Peyer's patch (tissue), 4 donors: Measurements from ENCODE around the gene HOXA5. TPM values are rescaled to one million over a fixed set of nuclear protein-coding genes. Genes with fewer than 3 reads are reported as not detected.
A peak's percentile ranks its signal among the peaks of the same experiment; 100 is the strongest.

Experiments
- DNase-seq, 3 donors: peaks; one replicate each; pipeline ENCODE4 v3.0.0-alpha.2; 2017 to 2019
- H3K27ac ChIP-seq, 4 donors: fragments of 200-600 bp; sonication (generic); one replicate each; pipeline ENCODE4 v1.5.1; 2016 to 2019
- H3K27me3 ChIP-seq, 2 donors: fragments of 200-600 bp; sonication (generic); one replicate each; pipeline ENCODE4 v1.5.1; 2019
- H3K36me3 ChIP-seq, 3 donors: fragments of 200-600 bp; sonication (generic); one replicate each; pipeline ENCODE4 v1.5.1; 2016 to 2019
- H3K4me1 ChIP-seq, 4 donors: fragments of 200-600 bp; sonication (generic); one replicate each; pipeline ENCODE4 v1.5.1; 2016 to 2019
- H3K4me3 ChIP-seq, 4 donors: fragments of 200-600 bp; sonication (generic); 1 replicate in 3 of 4; 2 replicates in 1 of 4; pipeline ENCODE4 v1.5.1; 2016 to 2019; ENCODE audit warnings: mild to moderate bottlenecking in 1 of 4
- H3K9me3 ChIP-seq, 4 donors: fragments of 200-600 bp; sonication (generic); one replicate each; pipeline ENCODE4 v1.5.1; 2016 to 2019; ENCODE audit warnings: mild to moderate bottlenecking in 1 of 4
- POLR2A ChIP-seq, 2 donors: fragments of 450-650 bp; IDR thresholded peaks; one replicate each; pipeline ENCODE4 v1.5.1; 2017; ENCODE audit warnings: antibody characterized with exemption in 2 of 2, mild to moderate bottlenecking in 2 of 2, moderate library complexity in 2 of 2
- total RNA-seq, 4 donors: library from RNA; depleted of rRNA; stranded (reverse); fragments of >200 nt; gene quantifications; one replicate each; pipeline ENCODE4 v1.1.0, GENCODE V29; 2016
- TF ChIP-seq, protein P1 (sequence below), 6 experiments: fragments of 450-650 bp in 4 of 6; fragments of 200-600 bp in 2 of 6; sonication (generic) in 1 of 6; IDR thresholded peaks; one replicate each; pipeline ENCODE4 v1.5.1; 2017 to 2019; ENCODE audit warnings: antibody characterized with exemption in 6 of 6, mild to moderate bottlenecking in 3 of 6, moderate library complexity in 1 of 6

The HOXA5 gene
- total RNA-seq, 4 donors from 2014 or later = 8.3 to 24.3 (median 20.1) TPM

DNA sequence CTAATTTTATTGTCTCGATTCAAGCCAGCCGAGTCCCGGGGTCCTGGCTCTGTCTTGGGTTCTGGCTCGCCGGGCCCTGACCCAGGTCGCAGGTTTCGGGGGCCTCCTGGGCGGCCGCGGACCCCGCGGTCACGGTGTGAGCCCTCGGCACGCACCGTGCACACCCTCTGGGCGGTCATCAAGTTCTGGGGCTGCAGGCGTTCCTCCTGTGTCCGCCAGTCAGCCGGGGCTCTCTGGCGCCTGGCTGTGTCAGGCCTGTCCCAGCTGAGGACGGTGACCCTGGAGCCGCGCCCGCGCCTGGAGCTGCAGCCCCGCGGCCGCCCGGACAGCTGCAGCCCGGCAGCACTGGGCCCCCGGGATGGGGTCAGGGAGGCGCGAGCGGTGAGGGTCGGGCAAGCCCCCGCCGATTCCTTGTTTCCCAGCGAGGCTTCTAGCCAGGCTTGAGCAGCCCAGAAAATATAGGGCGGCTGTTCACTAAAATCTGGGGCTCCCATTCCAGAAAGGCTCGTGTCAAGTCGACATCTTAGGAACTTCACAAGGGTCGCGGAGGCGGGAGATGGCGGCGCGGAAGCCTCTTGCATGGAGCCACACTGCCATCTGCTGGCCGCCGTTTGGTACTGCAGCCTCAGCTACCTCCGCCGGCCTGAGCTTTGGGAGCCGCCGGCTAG is 17.2 kb upstream of the HOXA5 start:
- Histone ChIP-seq H3K9me3 (peaks cover 0 to 11% (median 0%) of the 10 kb centered on the region in 4 donors), H3K4me1 (peaks cover 0 to 39% (median 9%) of the 10 kb centered on the region in 4 donors), H3K27me3 (no peaks in the 10 kb centered on the region), H3K36me3 (no peaks in the 10 kb centered on the region), H3K4me3 (peak overlapping the region; percentile 53 to 81 (median 70)), H3K27ac (peak overlapping the region; percentile 55 to 93 (median 84))
- DNase-seq = peak; percentile 91 to 96 (median 95)
- TF ChIP-seq, protein P1, sequence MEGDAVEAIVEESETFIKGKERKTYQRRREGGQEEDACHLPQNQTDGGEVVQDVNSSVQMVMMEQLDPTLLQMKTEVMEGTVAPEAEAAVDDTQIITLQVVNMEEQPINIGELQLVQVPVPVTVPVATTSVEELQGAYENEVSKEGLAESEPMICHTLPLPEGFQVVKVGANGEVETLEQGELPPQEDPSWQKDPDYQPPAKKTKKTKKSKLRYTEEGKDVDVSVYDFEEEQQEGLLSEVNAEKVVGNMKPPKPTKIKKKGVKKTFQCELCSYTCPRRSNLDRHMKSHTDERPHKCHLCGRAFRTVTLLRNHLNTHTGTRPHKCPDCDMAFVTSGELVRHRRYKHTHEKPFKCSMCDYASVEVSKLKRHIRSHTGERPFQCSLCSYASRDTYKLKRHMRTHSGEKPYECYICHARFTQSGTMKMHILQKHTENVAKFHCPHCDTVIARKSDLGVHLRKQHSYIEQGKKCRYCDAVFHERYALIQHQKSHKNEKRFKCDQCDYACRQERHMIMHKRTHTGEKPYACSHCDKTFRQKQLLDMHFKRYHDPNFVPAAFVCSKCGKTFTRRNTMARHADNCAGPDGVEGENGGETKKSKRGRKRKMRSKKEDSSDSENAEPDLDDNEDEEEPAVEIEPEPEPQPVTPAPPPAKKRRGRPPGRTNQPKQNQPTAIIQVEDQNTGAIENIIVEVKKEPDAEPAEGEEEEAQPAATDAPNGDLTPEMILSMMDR (IDR thresholded peaks at IDR 0.05) = peak; percentile 96 to 100 (median 100)
- no peak for TF ChIP-seq POLR2A (IDR thresholded peaks at IDR 0.05)

DNA sequence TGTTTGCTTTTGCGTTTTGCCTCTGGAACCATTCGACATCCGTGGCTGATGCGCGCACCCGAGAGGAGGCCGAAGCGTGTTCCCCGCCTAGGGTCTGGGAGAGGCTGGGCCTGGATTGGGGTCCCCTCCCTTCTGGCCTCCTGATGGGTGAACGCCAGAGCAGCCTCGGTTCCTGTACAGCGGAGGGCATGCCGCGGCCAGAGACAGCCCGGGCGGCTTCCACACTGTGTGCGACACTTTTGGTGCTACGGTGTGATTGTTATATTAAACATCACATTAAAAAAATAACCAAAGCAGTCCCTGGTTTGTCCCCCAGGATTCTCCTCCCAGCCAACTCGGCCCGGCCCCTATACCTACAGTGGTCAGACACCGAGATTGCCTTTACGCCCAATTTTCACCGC is 16.7 kb upstream of the HOXA5 start:
- peak overlapping the region; percentile 53 to 81 (median 70) for H3K4me3 ChIP-seq
- no peaks in the 10 kb centered on the region for H3K27me3 ChIP-seq
- H3K4me1 ChIP-seq = peaks cover 0 to 44% (median 9%) of the 10 kb centered on the region in 4 donors
- TF ChIP-seq, protein P1 (IDR thresholded peaks at IDR 0.05) = no peak
- no peak for TF ChIP-seq POLR2A (IDR thresholded peaks at IDR 0.05)
- H3K9me3 ChIP-seq = peaks cover 0 to 7% (median 0%) of the 10 kb centered on the region in 4 donors
- no peaks in the 10 kb centered on the region for H3K36me3 ChIP-seq
- DNase-seq = peak in 2 of 3 donors; percentile 51 to 64
- H3K27ac ChIP-seq = peak overlapping the region; percentile 55 to 93 (median 84)

DNA sequence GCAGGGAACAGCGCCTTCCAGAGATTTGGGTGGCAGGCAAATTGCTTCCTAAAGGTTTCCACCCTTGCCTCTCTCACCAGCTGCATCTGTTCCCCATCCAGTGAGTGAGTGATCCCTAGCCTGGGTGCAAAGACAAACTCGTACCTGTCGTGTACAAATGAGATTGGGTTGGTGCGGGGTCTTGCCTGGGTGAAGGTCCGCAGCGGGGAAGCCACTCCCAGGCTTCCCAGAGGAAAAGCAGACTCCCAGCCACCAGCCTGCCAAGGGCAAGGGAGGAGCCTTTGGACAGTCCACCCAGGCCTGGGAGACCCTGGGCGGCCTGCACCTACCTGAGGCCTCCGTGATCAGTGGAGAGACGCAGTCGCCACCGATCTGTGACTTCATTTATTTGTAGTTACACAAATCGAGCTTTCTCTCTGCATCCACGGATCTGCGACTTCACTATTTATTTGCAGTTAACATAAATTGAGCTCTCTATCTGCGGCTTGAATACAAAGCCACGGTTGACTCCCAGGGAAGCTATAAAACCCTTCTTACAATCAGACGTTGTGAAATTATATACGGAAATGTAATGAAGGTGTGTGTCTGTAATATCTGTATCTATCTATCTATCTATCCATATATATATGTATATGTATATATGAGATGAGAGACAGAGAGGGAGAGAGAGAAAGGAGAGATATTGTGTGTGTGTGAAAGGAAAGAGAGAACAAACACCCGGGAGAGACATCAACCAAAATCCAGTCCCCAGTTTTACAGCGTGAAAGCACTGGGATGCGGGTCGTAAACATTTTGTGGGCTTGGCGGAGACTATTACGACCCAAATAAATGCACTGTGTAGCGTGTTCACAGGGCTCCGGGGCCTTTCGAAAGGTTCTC is 16.0 kb upstream of the HOXA5 start:
- TF ChIP-seq, protein P1 (IDR thresholded peaks at IDR 0.05) = no peak
- no peak for TF ChIP-seq POLR2A (IDR thresholded peaks at IDR 0.05)
- no peaks in the 10 kb centered on the region for H3K36me3 ChIP-seq
- peak in 2 of 3 donors; percentile 53 to 67 for DNase-seq
- H3K27ac ChIP-seq = peak overlapping the region in 3 of 4 donors; percentile 76 to 93 (median 91)
- H3K27me3 ChIP-seq = no peaks in the 10 kb centered on the region
- peak overlapping the region in 2 of 4 donors; percentile 74 to 81 for H3K4me3 ChIP-seq
- peaks cover under 1 to 50% (median 12%) of the 10 kb centered on the region in 4 donors for H3K4me1 ChIP-seq
- peaks cover 0 to 7% (median 0%) of the 10 kb centered on the region in 4 donors for H3K9me3 ChIP-seq

DNA sequence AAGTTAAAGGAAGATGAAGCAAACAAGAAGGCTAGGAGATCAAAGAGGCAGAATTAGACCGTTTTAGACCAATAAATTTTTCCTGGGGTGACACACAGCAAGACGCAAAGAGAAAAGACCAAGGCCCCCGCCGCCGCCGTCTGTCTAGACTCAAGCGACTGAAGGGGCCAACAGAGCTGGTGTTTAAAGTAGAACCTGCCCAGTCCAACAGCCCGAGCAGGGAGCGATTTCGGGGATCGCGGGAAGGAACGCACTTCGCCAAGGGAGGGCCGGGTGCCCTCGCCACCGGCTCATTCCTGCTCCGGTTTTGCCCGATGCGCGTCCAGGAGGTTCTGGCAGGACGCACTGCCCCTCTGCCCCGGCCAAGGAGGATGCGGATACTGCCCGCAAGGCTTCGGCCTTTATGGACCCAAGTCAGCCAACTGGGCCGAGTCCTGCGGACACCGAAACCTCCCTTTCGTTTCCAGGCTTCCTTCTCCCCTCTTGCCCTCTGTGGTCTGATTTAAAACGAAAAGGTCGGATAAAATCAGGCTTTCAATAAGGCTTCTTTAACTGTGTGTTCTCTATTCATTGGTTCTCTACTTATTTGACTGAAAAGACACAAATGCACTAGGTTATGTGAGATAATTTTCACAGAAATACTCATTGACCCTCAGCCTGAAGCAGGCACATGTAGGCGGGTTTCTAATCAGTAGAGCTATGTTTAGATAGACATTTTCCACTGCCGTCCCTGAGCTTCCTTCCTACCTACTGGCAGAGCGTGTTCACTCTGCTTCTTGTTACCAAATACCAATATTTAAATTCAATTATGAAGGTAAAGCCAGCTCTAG is 15.2 kb upstream of the HOXA5 start:
- H3K27ac ChIP-seq = peak overlapping the region in 3 of 4 donors; percentile 76 to 93 (median 91)
- TF ChIP-seq, protein P1 (IDR thresholded peaks at IDR 0.05) = no peak
- TF ChIP-seq POLR2A (IDR thresholded peaks at IDR 0.05) = no peak
- peaks cover 0 to 7% (median 0%) of the 10 kb centered on the region in 4 donors for H3K9me3 ChIP-seq
- DNase-seq = peak in 2 of 3 donors; percentile 47 to 67
- peak overlapping the region in 2 of 4 donors; percentile 74 to 81 for H3K4me3 ChIP-seq
- peaks cover 3 to 58% (median 12%) of the 10 kb centered on the region in 4 donors for H3K4me1 ChIP-seq
- H3K36me3 ChIP-seq = no peaks in the 10 kb centered on the region
- H3K27me3 ChIP-seq = no peaks in the 10 kb centered on the region
